HEK293T (cell line): ENCODE data around the gene NEUROD2.
"Not testable (repeated sequence)": the region's sequence is repeated elsewhere in the genome, so short reads cannot be mapped to it uniquely, and the experiment has no call there.

Source experiments
- ARNT ChIP-seq: fragments of 450-650 bp; IDR thresholded peaks from 2 replicates; pipeline ENCODE4 v1.6.1; 2017; ENCODE audit warnings: mild to moderate bottlenecking
- BHLHE40 ChIP-seq: fragments of 450-650 bp; IDR thresholded peaks from 2 replicates; pipeline ENCODE4 v1.6.1; 2016; ENCODE audit warnings: mild to moderate bottlenecking, moderate library complexity, borderline replicate concordance
- CTBP1 ChIP-seq: fragments of 450-650 bp; IDR thresholded peaks from 2 replicates; pipeline ENCODE4 v1.6.1; 2016; ENCODE audit warnings: borderline replicate concordance
- ELF4 ChIP-seq: fragments of 450-650 bp; IDR thresholded peaks from 2 replicates; pipeline ENCODE4 v1.6.1; 2017; ENCODE audit warnings: antibody characterized with exemption
- FOXK2 ChIP-seq: fragments of 450-650 bp; IDR thresholded peaks from 2 replicates; pipeline ENCODE4 v1.6.1; 2016; ENCODE audit warnings: mild to moderate bottlenecking
- FOXM1 ChIP-seq: fragments of 450-650 bp; IDR thresholded peaks from 2 replicates; pipeline ENCODE4 v1.6.1; 2017; ENCODE audit warnings: mild to moderate bottlenecking, borderline replicate concordance
- L3MBTL2 ChIP-seq: fragments of 450-650 bp; conservative IDR thresholded peaks from 2 replicates; pipeline ENCODE4 v1.6.1; 2016; ENCODE audit warnings: mild to moderate bottlenecking
- LEF1 ChIP-seq: fragments of 450-650 bp; IDR thresholded peaks from 2 replicates; pipeline ENCODE4 v1.6.1; 2017; ENCODE audit warnings: mild to moderate bottlenecking, borderline replicate concordance
- NFRKB ChIP-seq: fragments of 450-650 bp; IDR thresholded peaks from 2 replicates; pipeline ENCODE4 v1.6.1; 2016; ENCODE audit warnings: mild to moderate bottlenecking, moderate library complexity
- SP1 ChIP-seq: fragments of 450-650 bp; IDR thresholded peaks from 2 replicates; pipeline ENCODE4 v1.6.1; 2017
- SUZ12 ChIP-seq: fragments of 450-650 bp; IDR thresholded peaks from 2 replicates; pipeline ENCODE4 v1.6.1; 2016; ENCODE audit warnings: mild to moderate bottlenecking
- TARDBP ChIP-seq: fragments of 450-650 bp; IDR thresholded peaks from 2 replicates; pipeline ENCODE4 v1.6.1; 2016
- ZNF384 ChIP-seq: fragments of 450-650 bp; IDR thresholded peaks from 2 replicates; pipeline ENCODE4 v1.6.1; 2016
- TF ChIP-seq, protein P1 (sequence below): fragments of 450-650 bp; IDR thresholded peaks from 2 replicates; pipeline ENCODE4 v1.6.1; 2016

DNA sequence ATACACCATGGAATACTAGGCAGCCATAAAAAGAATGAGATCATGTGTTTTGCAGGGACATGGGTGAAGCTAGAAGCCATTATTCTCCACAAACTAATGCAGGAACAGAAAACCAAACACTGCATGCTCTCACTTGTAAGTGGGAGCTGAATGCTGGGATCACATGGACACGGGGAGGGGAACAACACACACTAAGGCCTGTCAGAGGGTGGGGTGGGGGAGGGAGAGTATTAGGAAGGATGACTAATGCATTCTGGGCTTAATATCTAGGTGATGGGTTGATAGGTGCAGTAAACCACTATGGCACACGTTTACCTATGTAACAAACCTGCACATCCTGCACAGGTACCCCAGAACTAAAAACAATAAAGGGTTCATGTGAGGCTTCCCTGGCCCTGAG is 17.5 kb downstream of the NEUROD2 start:
- TF ChIP-seq, protein P1, sequence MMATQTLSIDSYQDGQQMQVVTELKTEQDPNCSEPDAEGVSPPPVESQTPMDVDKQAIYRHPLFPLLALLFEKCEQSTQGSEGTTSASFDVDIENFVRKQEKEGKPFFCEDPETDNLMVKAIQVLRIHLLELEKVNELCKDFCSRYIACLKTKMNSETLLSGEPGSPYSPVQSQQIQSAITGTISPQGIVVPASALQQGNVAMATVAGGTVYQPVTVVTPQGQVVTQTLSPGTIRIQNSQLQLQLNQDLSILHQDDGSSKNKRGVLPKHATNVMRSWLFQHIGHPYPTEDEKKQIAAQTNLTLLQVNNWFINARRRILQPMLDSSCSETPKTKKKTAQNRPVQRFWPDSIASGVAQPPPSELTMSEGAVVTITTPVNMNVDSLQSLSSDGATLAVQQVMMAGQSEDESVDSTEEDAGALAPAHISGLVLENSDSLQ: not testable (repeated sequence)
- not testable (repeated sequence) for TF ChIP-seq SP1, TARDBP, ZNF384, LEF1, SUZ12, BHLHE40, ARNT, NFRKB, FOXM1, L3MBTL2, FOXK2, CTBP1, ELF4
